Mesothelial cell of epicardium (in vitro differentiated cells): Measurements from ENCODE around the gene MYO5B. TPM values are rescaled to one million over a fixed set of nuclear protein-coding genes. Genes with fewer than 3 reads are reported as not detected.

Experiments used
- DNase-seq, 2 experiments: peaks; one replicate each; pipeline ENCODE4 v3.0.0; 2021; ENCODE audit warnings: low spot score in 2 of 2; ENCODE audit not compliant: unreplicated experiment in 2 of 2
- H3K27ac Mint-ChIP-seq: 2 replicates; pipeline ENCODE4 v1.8.0; 2021; ENCODE audit warnings: mixed read lengths
- H3K27me3 Mint-ChIP-seq: 2 replicates; pipeline ENCODE4 v1.8.0; 2021; ENCODE audit warnings: low read depth, mixed read lengths
- H3K36me3 Mint-ChIP-seq: 2 replicates; pipeline ENCODE4 v1.8.0; 2021; ENCODE audit warnings: mixed read lengths
- H3K4me1 Mint-ChIP-seq: 2 replicates; pipeline ENCODE4 v1.8.0; 2021; ENCODE audit warnings: mixed read lengths
- H3K4me3 Mint-ChIP-seq: 2 replicates; pipeline ENCODE4 v1.8.0; 2021; ENCODE audit warnings: mild to moderate bottlenecking, moderate library complexity, mixed read lengths
- H3K9me3 Mint-ChIP-seq: 2 replicates; pipeline ENCODE4 v1.8.0; 2021; ENCODE audit warnings: mixed read lengths
- CTCF ChIP-seq: fragments of 200-600 bp; sonication (generic); IDR thresholded peaks from one replicate; pipeline ENCODE4 v1.5.0; 2021; ENCODE audit warnings: antibody characterized with exemption; ENCODE audit not compliant: unreplicated experiment
- total RNA-seq: library from RNA; stranded (reverse); gene quantifications from 3 replicates; pipeline ENCODE4 v1.2.1, GENCODE V29; 2021

Gene MYO5B
- total RNA-seq, 1 donor from 2014 or later = 15.1 TPM

DNA sequence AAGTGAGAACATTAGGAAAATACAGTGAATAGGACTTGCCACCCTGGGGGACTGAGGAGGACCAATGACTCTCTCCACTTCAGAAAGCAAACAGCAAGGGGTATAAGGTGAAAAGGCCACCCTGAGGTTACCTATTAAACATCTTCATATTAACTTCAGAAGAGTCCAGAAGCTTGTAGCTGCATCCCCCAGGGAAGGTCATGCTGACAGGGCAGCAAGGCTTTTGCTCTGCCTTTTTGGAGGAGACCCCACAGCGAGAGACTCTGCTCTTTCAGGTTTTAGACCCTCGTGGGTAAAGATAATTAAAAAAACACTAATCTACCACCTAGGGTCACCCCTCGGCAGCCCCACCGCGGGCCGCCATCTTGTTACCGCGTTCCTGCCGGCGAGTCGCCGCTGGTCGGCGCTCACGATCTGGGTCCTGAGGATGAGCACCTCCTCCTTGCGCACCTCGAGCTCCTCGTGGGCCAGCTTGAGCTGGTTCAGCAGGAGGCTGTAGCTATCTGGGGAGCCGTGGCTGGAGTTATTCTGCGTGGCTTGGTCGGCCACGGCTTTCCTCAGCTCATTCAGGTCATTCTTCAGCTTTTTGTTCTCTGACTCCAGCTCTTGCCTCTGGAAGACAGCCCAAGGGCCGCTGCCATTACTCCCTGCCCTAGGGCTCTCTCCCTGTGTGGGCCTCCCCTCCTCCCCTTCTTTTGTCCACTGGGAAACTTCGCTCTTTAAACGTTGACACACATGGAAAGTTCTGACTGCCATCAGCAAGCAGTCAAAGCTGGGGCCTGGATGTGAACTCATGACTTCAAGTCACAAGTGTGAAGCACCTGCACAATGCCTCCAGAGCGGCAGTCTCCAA, 331.0 kb downstream of the MYO5B start:
- Mint-ChIP-seq H3K9me3 (no peaks in the 10 kb centered on the region), H3K36me3 (no peaks in the 10 kb centered on the region), H3K4me3 (no peak overlapping the region), H3K27me3 (no peaks in the 10 kb centered on the region), H3K27ac (no peak overlapping the region), H3K4me1 (no peaks in the 10 kb centered on the region)
- DNase-seq = no peak
- TF ChIP-seq CTCF = no peak

DNA sequence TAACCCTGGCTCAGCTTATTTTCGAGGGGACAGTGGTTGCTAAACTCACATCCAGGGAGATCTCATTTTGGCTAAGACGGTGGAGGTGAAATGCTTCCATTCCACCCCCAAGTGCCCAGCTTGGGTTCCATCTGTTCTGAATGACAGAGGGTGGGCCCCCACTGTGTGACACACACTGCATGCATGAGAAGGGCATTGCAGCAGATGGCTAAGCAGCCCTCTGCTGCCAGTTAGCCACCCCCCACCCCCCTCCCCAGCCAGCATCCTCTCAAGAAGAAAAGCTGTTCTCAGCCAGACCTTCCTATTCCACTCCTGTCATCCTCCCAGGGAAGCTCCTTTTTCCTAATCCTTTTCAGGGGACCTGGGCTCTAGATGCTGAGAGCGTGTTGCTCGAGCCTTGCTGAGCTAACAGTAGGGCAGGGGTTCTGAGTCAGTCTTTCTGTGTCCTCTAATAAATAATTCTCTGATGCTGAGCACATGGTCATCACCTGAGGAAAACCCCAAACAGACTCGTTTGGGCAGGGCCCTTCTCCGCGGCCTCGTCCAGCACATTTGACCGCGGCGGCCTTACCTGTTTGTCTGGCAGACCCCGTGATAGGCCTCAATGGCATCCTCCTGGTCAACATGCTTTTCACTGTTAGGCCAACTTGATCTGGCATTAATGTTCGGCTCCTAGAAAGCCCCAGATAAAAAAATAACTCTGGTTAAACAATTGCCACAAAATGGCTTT, 332.1 kb downstream of the MYO5B start:
- Mint-ChIP-seq H3K27ac (no peak overlapping the region), H3K36me3 (no peaks in the 10 kb centered on the region), H3K4me3 (no peak overlapping the region), H3K27me3 (no peaks in the 10 kb centered on the region), H3K9me3 (no peaks in the 10 kb centered on the region), H3K4me1 (peaks cover 4% of the 10 kb centered on the region)
- DNase-seq = no peak
- TF ChIP-seq CTCF = no peak

DNA sequence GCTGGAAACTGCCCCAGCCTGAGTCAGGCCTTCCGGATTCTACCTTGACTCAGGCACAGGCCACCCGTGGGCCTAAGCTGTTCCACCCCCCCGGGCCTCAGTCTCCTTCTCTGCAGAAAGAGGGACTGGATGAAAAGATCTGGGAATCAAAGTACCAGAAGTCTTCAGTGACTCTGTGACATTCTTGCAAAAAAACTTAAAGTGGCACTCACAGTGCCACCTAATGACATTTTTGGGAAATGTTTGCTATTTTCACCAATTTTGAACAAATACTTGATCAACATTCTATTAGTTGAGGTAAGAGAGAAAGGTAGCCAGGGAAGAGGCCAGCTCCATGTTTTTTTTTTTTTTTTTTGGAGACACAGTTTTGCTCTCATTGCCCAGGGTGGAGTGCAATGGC, 333.3 kb downstream of the MYO5B start:
- no peak overlapping the region for H3K4me3 Mint-ChIP-seq
- peak; percentile 32 for TF ChIP-seq CTCF
- H3K27me3 Mint-ChIP-seq = no peaks in the 10 kb centered on the region
- H3K9me3 Mint-ChIP-seq = no peaks in the 10 kb centered on the region
- DNase-seq = no peak
- no peak overlapping the region for H3K27ac Mint-ChIP-seq
- H3K36me3 Mint-ChIP-seq = no peaks in the 10 kb centered on the region
- H3K4me1 Mint-ChIP-seq = peaks cover 4% of the 10 kb centered on the region

- Mint-ChIP-seq H3K4me1 (peaks cover 4% of the 10 kb centered on the region), H3K27me3 (no peaks in the 10 kb centered on the region), H3K36me3 (no peaks in the 10 kb centered on the region), H3K9me3 (no peaks in the 10 kb centered on the region), H3K4me3 (no peak overlapping the region), H3K27ac (no peak overlapping the region)
- DNase-seq = no peak
- TF ChIP-seq CTCF = no peak
These were observed 335.2 kb downstream of the MYO5B start for GRCh38 chr18:49859725-49860124.

DNA sequence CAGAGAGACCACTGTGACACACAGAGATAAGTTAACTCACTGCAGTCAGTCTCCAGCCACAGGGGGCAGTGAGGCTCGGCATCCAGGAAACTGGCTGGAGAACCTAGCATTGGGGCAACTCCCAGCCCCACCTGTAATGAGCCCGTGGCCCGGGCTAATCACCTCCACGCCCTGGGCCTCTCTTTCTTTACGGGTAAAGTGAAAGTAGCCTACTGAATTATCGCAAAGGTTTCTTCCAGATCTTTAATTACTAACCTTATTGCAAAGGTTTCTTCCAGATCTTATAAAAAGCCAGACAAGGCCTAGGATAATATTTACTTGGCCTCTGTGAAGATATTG, 336.0 kb downstream of the MYO5B start:
- no peak overlapping the region for H3K4me3 Mint-ChIP-seq
- H3K4me1 Mint-ChIP-seq = peaks cover 4% of the 10 kb centered on the region
- H3K27me3 Mint-ChIP-seq = no peaks in the 10 kb centered on the region
- no peak overlapping the region for H3K27ac Mint-ChIP-seq
- TF ChIP-seq CTCF = peak; percentile 24
- H3K9me3 Mint-ChIP-seq = no peaks in the 10 kb centered on the region
- H3K36me3 Mint-ChIP-seq = no peaks in the 10 kb centered on the region
- no peak for DNase-seq
